Kidney epithelial cell (primary cell): ENCODE results near the gene CFAP100. TPM values are rescaled to one million over a fixed set of nuclear protein-coding genes. Genes with fewer than 3 reads are reported as not detected.
A peak's percentile ranks its signal among the peaks of the same experiment; 100 is the strongest.

ENCODE experiments used
- DNase-seq: peaks from one replicate; pipeline ENCODE4 v3.0.0-alpha.2; 2010; ENCODE audit warnings: low read depth
- H3K27me3 ChIP-seq: 2 replicates; pipeline ENCODE4 v1.6.0; 2011; ENCODE audit warnings: low read length; ENCODE audit not compliant: control insufficient read depth, insufficient read depth
- H3K36me3 ChIP-seq: 2 replicates; pipeline ENCODE4 v1.5.1; 2011; ENCODE audit warnings: low read length; ENCODE audit not compliant: control insufficient read depth, insufficient read depth
- H3K4me3 ChIP-seq: 2 replicates; pipeline ENCODE4 v1.5.1; 2011; ENCODE audit warnings: low read depth, mild to moderate bottlenecking, control low read depth, low read length
- CTCF ChIP-seq: IDR thresholded peaks from 2 replicates; pipeline ENCODE4 v1.5.1; 2011; ENCODE audit warnings: mild to moderate bottlenecking, moderate library complexity, low read length, control low read depth, inconsistent platforms; ENCODE audit not compliant: insufficient read depth, poor library complexity, severe bottlenecking
- total RNA-seq: library from RNA; depleted of rRNA; stranded (reverse); fragments of >200 nt; gene quantifications from 2 replicates; pipeline ENCODE4 v1.2.3, GENCODE V29; 2015

The CFAP100 gene
- total RNA-seq, 1 donor from 2014 or later = not detected

- no peak for TF ChIP-seq CTCF
- H3K36me3 ChIP-seq = no peaks in the 10 kb centered on the region
- peaks cover 40% of the 10 kb centered on the region for H3K27me3 ChIP-seq
- H3K4me3 ChIP-seq = peak overlapping the region; percentile 29
- DNase-seq = no peak
Observed at GRCh38 chr3:126355777-126356372, 38.8 kb upstream of the CFAP100 start.

GRCh38 chr3:126356373-126357264 is 38.1 kb upstream of the CFAP100 start:
- Histone ChIP-seq H3K27me3 (peaks cover 43% of the 10 kb centered on the region), H3K36me3 (no peaks in the 10 kb centered on the region), H3K4me3 (peak overlapping the region; percentile 35)
- no peak for DNase-seq
- TF ChIP-seq CTCF = no peak

GRCh38 chr3:126357295-126358037 is 37.2 kb upstream of the CFAP100 start, which contains the start of gene KLF15:
TSS of gene KLF15 (minus strand) at chr3:126357408. CDS start at chr3:126352922, 4,486 bp downstream.
- DNase-seq = no peak
- H3K4me3 ChIP-seq = peak within 1 kb of the TSS; percentile 47
- H3K36me3 ChIP-seq = no peaks in the 10 kb centered on the region
- no peak for TF ChIP-seq CTCF
- peaks cover 43% of the 10 kb centered on the region for H3K27me3 ChIP-seq

GRCh38 chr3:126358038-126358815 is 36.5 kb upstream of the CFAP100 start:
- no peak for DNase-seq
- Histone ChIP-seq H3K4me3 (no peak overlapping the region), H3K36me3 (no peaks in the 10 kb centered on the region), H3K27me3 (peaks cover 43% of the 10 kb centered on the region)
- no peak for TF ChIP-seq CTCF

GRCh38 chr3:126358816-126359181 is 35.9 kb upstream of the CFAP100 start:
- DNase-seq = no peak
- TF ChIP-seq CTCF = no peak
- Histone ChIP-seq H3K4me3 (no peak overlapping the region), H3K27me3 (peaks cover 43% of the 10 kb centered on the region), H3K36me3 (no peaks in the 10 kb centered on the region)
